Astrocyte of the spinal cord (primary cell): ENCODE results near the gene CCNH.
A peak's percentile ranks its signal among the peaks of the same experiment; 100 is the strongest.

ENCODE experiments used
- DNase-seq: peaks from one replicate; pipeline ENCODE4 v3.0.0; 2011; ENCODE audit warnings: low read depth, low spot score
- H3K4me3 ChIP-seq: 2 replicates; pipeline ENCODE4 v1.5.1; 2011; ENCODE audit warnings: low read depth, mild to moderate bottlenecking, low read length, moderate library complexity
- CTCF ChIP-seq: IDR thresholded peaks from 2 replicates; pipeline ENCODE4 v1.5.1; 2012; ENCODE audit warnings: low read depth, mild to moderate bottlenecking, low read length, inconsistent platforms
- in situ Hi-C: cut with HindIII; loops from 2 replicates; pipeline ENCODE4 v1.10.0; 2017; ENCODE audit warnings: low sequenced_read_pairs

CCNH gene

DNA sequence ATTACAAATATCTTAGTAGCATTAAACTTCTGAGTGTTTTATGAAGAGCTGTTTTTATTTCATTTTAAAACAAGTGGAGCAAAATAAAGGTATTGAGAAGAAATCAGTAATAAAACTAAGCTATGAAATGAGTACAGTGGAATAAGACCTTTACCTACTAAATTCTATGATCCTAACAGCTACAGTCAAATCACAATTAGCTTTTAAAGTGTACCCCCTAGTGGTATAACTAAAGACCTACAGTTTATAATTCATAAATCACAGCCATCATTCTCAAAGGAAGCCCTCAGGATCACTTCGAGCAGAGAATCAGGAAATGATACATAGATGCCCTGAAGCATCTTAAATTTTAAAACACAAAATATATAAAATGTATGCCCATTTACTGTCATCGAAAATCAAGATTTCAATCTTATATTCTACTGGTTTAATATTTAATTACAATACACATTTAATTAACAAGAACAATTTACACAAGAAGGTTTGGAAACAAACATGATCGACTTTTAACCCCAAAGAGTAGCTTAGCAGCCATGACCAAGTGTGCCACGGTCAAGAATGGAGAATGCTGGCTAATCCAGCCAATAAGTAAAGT, 12.3 kb downstream of the CCNH start:
- peak; percentile 51 for TF ChIP-seq CTCF
- peak; percentile 53 for DNase-seq
- H3K4me3 ChIP-seq: no peak overlapping the region
- in situ Hi-C loops: no loop called here

- no peak for TF ChIP-seq CTCF
- in situ Hi-C loops: no loop called here
Observed at GRCh38 chr5:87399720-87400119, 13.0 kb downstream of the CCNH start.

GRCh38 chr5:87398981-87399614, 13.6 kb downstream of the CCNH start:
- DNase-seq: peak; percentile 19
- H3K4me3 ChIP-seq: no peak overlapping the region
- no peak for TF ChIP-seq CTCF
- in situ Hi-C loops: no loop called here

More at GRCh38 chr5:87399720-87400119, 13.0 kb downstream of the CCNH start:
- H3K4me3 ChIP-seq: no peak overlapping the region
- no peak for DNase-seq

DNA sequence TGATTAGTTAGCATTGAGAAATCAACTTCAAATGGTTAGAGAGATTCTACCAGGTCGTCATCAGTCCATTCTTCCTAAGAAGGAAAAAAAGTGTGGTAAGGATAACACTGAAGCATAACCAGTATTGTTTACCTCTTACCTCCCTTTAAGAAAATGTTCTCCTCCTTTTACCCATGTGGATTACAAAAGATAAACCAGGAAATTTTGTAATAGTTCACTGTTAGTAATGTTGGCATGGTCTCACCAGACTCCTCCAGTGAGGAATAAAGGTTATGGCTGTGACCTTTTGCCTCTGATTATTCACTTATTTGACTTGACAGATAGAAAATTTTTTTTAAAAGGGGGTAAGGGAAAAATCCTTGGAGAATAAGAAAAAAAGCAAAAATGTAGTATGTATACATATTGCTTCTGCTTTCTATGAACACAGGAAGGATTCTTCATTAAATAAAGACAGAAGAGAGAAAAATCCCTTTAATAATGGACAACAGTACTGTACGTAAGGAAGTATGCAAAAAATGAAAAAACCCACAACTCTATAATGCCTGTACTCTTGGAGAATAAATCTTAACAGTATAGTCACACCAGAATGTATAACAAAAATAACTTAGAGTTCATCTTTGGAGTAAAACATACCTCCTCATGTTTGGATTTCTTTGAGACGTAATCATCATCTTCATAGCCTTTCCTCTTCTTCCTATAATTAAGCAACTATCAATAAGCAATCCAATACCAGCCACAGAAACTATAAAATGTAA, 18.1 kb downstream of the CCNH start:
- TF ChIP-seq CTCF: no peak
- peak; percentile 54 for DNase-seq
- in situ Hi-C loops: no loop called here
- H3K4me3 ChIP-seq: no peak overlapping the region

- DNase-seq: peak; percentile 83
- H3K4me3 ChIP-seq: no peak overlapping the region
- in situ Hi-C loops: no loop called here
- no peak for TF ChIP-seq CTCF
Observed at GRCh38 chr5:87393331-87393730, 19.4 kb downstream of the CCNH start.

GRCh38 chr5:87392801-87393200, 19.9 kb downstream of the CCNH start:
- in situ Hi-C loops: no loop called here
- no peak for TF ChIP-seq CTCF
- no peak for DNase-seq
- no peak overlapping the region for H3K4me3 ChIP-seq
